HG03342 (cell line): ENCODE results near the gene PDE4D.

Source experiments
- ATAC-seq: cut with Tn5 transposase; IDR thresholded peaks from one replicate; pipeline ENCODE4 v1.9.1; 2021; ENCODE audit warnings: mild to moderate bottlenecking, moderate library complexity; ENCODE audit not compliant: unreplicated experiment

The PDE4D gene

DNA sequence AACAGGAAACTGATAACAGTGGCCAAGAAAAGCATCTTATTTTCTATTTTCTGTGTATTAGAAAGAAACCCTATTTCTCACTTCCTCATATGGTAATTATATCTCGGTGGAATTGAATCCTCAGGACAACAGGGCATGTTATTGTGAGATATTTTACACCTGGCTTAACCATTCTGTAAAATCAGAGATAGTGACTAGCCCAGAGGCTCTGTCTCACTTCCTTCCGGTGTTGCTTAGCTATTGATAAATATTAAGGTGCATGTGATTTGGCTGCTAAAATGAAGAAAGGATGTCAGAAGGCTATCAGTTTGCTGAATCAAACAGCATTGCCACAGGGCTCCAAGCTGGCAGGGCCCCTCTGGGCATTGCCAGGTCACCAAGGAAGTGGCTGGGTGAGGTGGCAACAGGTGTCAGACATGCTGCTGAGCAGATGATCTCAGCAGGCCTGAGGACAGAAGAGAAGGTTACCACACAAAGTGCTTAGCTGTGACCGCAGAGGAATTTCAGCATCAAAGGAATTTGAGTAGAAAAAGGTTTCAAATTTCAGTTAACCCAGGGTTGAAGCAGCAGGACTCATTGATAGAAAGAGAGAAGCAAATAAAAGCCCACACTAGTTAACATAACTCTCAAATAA lies 330.7 kb downstream of the PDE4D start:
- peak; percentile 95 for ATAC-seq

DNA sequence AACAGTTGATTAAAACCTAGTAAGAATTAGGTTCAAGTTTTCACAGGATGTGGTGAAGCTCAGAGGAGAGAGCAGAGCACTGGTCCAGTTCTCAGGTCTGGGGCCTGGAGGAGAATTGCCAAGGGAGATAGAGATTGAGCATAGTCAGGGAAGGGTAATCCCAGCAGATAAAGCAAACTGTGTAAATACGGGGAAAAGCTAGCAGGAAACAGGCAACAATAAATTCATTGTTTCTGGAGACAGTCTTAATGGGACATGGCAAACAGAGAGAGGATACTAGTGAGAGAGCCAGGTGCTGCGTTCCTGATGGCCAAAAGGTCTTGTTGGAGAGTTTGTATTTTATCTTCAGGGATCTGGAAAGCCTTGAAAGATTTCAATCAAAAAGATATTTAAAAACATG lies 333.0 kb downstream of the PDE4D start:
- ATAC-seq: no peak

DNA sequence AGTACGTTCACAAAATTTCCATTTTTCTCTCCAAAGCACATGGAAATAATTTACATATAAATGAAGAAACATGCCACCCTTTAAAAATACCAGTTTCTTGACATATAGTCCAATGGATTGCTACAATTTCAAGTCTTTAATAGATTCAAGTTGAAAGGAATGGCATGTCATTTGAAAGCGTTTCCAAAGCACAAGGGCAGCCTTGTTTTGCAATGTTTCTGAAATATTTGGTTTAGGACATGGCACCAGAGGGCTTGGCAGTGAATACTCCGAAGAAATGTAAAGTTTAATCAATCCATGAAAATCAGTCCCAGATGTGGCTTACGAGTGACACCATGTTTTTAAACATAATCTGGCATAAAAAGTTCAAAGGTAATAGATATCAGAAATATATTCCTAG lies 333.7 kb downstream of the PDE4D start:
- ATAC-seq: no peak

DNA sequence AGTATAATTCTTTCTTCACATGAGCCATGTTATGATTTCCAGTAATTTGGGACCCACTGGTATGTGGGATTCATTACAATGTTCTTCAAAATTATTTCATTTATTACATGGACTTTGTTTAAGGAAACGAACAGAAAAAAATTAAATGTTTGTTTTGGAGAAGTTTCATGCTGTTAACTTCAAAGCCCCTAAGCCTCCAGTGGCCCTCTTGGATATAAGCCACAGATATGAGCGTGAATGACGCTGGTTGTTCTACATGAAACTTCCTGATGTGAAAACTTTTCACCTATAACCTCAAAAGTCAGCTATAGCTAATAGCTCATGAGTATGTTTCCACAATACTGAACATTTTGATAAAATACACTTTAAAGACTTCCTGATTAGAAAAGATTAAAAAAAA lies 334.2 kb downstream of the PDE4D start:
- ATAC-seq: no peak

DNA sequence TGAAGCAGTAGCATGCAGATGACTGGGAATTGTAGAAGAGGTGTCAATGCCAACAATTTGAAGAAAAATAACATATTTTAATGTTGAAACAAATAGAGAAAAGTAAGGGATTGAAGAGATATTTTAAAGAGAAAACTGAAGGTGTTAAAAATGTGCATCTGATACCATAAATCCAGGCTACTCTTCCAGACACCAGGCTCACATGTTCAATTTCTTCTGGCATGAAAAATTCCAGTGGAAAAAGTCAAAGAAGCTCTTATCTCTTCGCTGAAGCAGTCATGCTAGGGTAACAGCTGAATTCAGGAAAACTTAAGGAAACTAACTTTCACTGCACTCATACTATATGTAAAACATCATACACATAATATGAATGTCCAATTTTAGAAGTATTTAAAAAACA lies 335.0 kb downstream of the PDE4D start:
- ATAC-seq: no peak

DNA sequence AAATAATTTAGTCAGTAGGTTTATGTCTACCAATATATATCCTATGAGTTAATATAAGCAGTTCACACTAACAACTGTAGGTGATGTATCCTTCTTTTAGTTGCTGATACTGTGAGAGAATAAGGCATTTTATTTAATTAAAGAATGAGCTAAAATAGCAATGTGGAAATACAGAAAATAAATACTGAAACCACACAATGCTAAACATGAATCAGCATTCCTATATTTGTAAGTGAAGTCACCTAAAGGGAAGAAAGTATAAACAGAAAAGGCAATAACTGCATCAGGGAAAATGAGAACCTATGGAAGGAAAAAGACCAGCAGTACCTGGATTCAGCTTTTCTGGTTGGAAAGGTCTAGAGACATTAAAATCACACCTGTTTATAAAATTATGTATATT lies 336.0 kb downstream of the PDE4D start:
- no peak for ATAC-seq

DNA sequence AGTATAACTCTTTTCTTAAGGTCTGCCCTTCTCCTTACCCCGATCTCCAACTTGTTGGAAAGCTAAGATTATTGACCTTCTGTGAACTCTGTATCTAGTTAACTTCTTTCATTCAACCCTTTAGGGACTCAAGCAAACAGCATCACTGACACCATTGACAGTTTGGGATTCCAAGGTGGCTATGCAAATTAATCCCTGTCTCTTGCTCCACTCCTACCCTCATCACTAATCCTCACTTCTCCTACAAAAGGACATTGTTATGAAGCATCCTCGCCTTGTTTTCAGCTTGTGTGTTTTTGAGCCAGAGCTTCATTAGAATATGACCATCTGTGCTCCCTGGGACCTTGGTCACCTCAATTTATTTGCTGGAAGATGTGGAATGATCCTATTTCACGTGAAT lies 337.9 kb downstream of the PDE4D start:
- no peak for ATAC-seq

DNA sequence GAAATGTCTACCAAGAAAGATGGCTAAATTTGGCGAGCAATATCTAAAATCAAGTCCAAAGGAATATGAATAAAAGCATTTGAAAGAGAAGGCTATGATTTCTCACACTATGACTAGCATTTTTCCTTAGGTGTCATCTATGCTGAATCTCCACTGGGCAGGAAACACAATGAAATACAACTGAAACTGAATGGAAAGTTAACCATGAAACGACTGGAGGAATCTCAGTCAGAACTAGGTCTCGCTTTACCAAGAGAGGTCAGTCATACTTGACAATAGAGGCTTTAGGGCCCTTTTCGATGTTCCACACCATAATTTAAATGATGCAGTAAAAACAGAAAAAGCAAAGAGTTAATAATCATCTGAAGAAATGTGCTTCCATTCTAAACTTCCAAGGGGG lies 339.0 kb downstream of the PDE4D start:
- no peak for ATAC-seq

DNA sequence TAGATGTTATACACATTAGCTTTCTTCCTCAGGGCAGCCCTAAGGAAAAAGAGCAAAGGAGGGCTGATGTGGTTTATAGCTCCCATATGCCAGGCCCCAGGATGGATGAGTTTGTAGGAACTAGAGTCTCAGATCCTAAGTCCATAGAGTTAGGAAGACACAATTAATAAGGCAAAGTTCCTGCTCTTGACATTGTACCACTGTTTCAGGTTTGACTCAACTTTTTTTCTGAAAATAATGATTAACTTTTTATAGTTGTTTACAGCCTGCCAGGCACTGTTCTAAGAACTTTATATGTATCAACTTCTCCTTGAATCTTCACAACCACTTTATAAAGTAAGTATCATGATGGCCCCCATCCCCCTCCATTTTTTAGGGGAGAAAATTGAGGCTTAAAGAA lies 339.5 kb downstream of the PDE4D start:
- ATAC-seq: no peak

DNA sequence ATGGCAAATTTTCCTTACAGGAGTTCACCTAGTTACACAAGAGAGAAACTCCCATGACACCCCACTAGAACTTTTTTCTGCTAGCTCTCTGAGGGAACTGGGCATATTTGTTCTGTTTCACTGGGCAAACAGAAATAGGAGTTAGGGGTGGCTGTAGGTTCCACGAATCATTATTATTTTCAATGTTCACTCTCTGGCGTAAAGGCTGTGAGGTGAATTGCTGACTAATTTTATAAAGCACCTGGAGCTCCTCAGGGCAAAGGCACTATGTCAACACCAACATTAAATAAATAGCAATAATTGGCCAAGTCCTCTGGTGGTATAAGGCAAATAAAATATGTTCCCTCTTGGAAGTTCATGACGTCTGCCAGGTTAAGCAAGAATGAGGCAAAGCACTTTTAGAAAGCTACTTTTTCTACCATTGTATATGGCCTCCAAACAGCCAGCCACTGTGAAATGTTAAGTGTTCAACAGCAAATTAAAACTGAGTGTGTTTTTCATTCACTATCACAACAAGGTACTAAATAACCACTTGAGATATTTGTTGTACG lies 344.6 kb downstream of the PDE4D start:
- no peak for ATAC-seq

DNA sequence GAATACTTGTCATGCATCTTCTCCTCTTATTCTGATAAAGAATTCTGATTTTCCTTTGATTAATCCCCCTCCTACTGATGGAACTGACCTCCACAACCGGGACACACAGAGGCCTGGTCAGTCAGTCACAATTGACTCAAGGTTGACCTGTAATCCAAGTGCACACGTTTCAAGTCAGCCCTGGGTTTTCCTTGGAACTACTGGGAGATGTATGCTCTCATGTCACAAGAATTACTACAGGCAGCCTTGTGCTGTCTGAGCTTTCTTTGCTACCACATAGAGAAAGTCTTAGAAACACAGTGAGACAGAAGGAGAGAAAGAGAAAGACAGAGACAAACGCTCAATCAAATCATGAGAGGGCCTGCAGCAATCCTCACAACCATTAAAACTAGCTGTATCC lies 345.8 kb downstream of the PDE4D start:
- ATAC-seq: no peak

DNA sequence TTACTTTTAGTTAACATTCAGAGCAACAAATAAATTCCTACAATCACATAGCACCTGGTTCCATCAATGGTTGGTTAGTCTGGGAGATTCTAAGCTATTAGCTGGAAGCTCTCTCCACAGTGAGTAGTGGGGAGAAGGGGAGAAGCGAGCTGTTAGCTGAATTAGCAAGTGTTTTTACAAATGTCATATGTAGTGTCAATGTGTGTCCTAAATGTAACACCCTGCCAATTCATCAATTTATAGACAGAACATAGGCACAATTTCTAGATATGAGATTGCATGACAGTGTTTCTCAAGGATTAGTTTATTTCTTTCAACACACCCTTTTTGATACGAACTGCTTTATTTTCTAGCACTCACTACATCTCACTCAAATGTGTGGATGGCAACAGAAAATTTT lies 349.0 kb downstream of the PDE4D start:
- ATAC-seq: no peak

DNA sequence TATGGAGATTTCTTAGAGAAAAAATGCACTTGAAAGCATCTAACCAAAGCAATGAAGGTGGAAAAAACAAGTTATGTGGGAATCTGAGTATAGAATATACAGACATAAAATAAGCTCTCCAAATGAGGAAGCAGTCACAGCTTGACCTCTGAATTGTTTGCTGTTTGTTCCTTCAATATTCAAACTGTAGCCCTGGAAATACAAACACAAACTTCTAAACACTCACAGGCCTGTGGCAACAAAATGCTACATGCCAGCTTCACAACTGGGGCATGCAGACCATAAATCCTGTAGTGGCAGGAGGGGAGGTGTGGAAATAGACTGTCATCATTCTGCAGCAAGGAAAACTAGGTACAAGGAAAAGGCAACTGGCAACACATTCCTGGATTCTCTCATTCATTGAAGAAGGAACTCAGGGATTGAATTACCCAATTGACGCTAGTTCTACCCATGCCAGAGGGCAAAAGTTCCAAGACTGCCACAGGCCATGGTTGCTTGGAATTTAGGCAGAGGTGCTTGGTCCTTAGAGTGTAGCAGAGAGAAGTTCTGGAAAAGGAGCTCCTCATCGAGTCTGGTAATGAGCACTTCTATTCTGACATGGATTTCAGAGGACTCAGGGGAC lies 349.6 kb downstream of the PDE4D start:
- no peak for ATAC-seq

DNA sequence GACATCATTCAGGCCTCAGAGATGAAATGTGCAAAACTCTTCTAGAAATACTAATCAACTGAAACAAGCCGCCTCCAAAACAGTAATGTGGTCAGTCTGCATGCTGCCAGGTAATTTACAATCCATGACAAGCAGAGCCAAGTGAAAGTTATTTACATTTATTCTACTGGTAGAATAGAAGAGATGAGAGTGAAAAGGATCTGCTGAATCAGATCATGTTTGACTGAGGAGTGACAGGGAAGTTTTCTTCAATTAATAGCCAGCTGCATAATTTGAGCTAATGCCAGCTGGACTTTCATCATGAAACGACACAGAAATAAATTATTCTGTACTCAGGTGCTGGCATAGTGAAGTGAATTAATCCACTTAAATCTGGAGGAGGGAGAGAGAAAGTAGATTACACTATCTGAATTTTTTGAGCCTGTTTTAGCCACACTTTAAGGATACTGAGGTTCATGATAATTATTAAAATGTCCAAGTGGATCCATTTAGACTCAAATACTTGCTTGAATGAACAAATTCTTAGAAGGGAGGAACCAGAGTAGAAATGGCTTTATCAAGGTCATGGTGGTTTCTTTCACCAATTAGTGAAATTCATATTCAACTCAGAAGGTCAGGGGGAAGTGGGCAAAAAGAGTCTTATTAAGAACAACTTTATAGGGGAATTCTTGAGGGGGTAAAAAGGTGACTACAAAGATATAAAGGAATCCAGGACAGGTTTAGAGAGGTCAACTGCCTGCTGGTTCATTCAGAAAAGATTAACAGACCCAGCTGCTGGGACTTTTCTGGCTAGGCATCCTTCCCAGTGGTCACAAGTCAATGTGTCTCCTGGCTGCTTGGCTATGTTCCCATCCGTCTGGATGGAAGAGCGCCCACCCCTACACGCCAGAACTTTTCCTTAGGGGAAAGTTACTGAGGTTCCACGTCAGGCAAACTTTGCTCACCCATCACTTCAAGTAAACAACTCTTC lies 350.4 kb downstream of the PDE4D start:
- ATAC-seq: no peak

DNA sequence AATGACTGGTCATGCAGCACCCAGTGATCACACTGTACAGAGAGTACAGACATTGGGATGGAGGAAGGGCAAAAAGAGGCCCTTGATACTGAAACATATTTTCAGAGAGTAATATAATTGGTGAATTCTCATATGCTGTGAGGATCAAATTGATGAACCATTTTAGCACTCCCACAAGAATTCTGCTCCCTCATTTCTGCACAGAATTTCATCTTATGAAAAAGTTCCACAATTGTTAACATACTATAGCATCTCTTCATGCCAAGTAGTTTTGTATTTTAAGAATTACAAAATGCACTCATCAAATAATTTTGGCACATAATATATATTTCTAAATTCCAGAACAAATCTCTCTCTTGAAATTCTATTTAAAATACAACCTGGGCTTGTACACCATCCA lies 351.2 kb downstream of the PDE4D start:
- no peak for ATAC-seq

DNA sequence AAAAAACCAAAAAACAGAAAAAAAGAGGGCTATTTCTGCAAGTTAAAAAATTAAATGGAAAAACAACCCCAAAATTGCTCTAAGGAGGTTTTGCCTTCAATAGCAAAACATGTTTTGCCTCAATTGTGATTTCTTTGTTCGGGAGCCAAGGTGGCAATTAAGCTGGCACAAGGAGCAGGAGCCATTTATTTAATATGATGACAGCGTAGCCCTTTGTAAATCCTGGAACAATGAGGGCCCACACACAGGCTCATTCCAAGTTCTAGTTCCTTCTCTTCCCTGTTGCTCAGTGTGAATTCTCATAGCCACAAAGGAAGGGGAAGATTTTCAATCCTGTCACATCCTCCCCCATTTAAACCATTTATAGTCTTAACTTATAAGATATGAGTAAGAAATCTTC lies 353.2 kb downstream of the PDE4D start:
- no peak for ATAC-seq

DNA sequence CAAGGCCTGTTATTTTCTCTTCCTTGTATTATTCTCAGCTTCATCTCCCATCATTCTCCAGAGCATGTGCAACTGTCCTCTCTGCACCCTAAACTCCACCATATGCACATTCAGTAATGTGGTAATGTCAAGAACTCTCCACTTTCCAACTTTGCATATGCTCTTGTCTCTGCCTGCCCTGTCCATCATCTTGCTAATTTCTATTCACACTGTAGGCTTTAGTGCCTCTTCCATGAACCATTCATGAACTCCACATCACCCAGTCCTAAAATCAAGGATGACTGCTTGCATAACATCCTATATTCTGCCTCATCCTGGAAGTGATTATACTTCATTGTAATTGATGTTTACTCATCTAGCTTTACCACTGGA lies 354.8 kb downstream of the PDE4D start:
- no peak for ATAC-seq

DNA sequence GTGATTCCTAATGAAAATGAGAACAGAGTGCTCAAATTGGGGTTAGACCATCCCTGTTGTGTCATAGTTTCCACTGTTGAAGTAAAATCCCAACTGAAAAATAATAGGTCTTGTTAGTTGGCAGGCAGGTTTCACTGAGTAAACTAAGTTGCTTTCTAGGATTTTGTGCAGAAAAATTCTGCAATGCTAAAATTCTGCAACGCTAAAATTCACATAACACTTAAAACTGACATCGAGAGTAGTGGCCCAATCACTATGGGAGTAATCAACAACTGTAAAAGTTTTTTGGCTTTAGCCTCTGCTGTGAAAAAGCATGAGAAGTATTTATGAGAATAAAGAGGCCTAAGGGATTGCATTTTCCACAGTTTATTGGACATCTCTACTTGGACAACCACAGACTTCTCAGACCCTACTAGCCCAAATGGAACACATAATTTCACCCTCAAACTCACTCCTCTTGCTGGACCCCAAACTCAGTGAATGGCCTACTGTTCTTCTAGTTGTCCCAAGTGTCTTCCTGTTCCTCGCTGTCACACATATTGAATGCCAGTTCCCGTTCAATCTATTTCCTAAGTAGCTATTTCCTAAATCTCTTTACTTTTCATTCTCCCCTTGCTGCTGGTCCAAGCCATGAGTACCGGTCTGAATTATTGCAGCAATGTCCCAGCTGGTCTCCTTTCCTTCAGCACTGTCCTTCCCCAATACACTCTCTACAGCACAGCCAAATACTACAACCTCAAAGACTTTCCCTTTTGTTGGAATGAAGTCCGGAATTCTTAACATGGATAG lies 355.4 kb downstream of the PDE4D start:
- no peak for ATAC-seq

DNA sequence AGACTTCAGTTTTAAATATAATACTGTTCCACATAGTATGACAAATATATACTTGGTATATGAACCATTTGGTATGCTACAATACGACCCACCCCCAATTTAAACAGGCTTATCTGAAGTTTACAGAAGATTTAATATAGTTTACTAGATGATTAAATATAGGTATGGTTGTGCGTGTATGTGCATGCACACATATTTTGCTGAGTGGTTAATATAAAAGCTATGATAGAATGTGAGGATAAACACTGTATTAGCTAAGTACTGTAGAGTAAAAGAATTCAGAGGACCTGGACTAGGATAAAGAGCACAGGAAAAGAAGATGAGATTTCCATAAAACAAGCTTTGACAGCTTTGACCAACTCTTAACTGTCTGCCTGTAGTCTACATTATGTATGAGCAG lies 356.7 kb downstream of the PDE4D start:
- no peak for ATAC-seq

DNA sequence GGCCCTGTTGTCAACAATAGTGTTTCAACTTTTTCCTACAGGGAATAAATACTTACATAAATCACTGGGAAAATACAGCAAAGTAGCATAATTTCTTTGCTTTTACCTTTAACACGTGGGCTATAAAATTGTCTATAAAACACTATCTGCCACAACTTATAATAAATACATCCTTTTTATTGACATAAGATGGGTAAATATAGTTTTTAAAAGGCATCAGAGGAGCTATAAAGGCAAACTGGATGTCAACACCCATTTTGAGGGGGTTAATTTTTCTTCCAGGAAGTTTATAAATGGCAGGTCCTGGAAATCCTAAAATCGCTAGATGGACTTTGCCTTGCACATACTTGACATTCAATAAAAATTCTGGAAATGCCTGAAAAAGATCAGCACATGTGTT lies 358.0 kb downstream of the PDE4D start:
- no peak for ATAC-seq

DNA sequence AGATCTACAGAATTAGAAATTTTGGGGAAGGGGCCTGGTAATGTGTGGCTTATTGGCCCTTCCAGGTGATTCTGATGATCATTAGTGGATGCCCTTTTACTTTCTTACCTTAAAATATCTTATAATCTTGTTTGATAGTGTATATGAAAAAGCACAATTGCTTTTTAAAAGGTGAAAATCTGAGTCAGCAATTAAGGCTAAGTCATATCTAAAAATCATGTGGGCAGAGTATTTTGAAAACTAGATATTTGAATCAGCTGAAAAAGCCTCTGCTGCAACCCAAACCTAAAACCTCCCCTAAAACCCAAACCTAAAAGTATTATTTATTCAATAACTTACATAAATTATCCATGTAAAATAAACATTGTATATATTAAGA lies 359.8 kb downstream of the PDE4D start:
- ATAC-seq: no peak
